Activated CD8-positive, alpha-beta memory T cell treated with anti-CD3 and anti-CD28 coated beads for 36 hours (primary cell): Measurements from ENCODE around the gene MKI67. TPM values are rescaled to one million over a fixed set of nuclear protein-coding genes. Genes with fewer than 3 reads are reported as not detected.

Experiments
- CTCF ChIA-PET: fragments of 350-600 bp; sonication (Branson Sonifier 250); formaldehyde crosslinking; loops from one replicate; lab custom pipeline; 2021; ENCODE audit warnings: antibody characterized with exemption; lab: Charles Lee
- POLR2A ChIA-PET: fragments of 350-600 bp; sonication (Branson Sonifier 250); formaldehyde crosslinking; loops from one replicate; lab custom pipeline; 2021; ENCODE audit warnings: antibody characterized with exemption; lab: Charles Lee
- total RNA-seq, 2 experiments: library from RNA; stranded (reverse); gene quantifications; one replicate each; pipeline ENCODE4 v1.2.3, GENCODE V29; 2021

MKI67 gene
- total RNA-seq, 2 experiments from 2014 or later = 129 to 135 TPM

DNA sequence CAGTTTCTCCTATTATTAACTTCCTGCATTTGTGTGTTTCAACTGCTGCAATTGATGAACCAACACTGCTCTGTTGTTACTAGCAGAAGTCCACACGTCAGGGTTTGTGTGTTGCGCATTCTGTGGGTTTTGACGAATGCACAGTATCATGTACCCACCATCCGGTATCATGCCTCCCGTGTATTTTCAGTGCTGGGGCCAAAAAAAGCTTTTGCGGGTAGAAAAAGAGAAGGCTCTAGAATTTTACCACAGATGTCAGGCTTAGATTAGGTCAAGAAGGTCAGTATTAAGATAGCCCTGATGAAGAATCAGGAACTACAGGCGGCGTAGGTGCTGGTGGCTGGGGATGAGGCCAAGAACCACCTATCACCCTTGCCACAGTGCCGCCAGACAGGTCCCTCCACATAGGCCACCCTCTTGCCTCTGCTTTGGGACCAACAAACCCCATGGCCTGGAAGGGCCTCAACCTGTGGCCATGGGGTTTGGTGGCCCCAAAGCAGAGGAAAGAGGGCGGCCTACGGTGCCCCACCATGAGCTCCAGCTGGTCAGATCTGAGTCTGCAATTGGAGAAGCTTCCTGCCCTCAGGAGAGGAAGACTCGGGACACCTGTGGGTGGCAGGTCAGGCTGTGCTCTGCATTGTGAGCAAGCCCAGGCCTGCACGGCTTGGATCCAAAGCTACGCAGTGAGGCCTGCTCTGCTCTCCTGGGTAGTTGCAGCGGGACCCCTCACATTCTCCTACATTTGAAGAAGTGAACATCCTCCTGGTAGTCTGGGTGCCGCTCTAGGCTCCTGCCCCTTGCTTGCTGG is 71.9 kb downstream of the MKI67 start:
- CTCF ChIA-PET = interaction anchor here (0.6 to 1.5 kb wide), 3 partner anchors 15 to 147 kb away, joined by 3 to 6 read pairs (median 4); partner anchors contain the start of gene PTPRE
- POLR2A ChIA-PET = no interaction called here

DNA sequence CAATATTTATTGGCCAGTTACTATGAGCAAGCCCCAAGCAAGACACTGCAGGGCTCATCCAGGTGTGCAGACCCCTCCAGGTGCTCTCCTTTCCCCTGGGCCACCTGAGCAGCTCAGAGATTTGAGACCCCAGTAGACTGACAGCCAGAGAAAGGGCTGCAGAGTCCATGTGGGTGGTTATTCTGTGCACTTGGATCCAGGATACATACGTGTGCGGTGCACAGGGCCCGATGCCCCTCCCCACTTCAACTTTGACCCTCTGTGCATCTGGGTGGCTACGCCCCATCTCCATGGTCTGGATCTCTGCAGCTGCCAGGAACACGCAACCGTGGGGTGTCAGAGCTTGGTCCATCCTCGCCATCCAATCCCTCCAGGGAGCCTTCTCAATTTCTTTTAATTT is 72.9 kb downstream of the MKI67 start:
- POLR2A ChIA-PET = no interaction called here

GRCh38 chr10:128052696-128053095 is 73.5 kb downstream of the MKI67 start:
- POLR2A ChIA-PET = no interaction called here
- CTCF ChIA-PET = interaction anchor here (8.9 kb wide), 1 partner anchor 10 kb away, joined by 77 read pairs; no protein-coding TSS in a partner anchor

More for the DNA sequence above, 72.9 kb downstream of the MKI67 start:
- CTCF ChIA-PET = interaction anchor here (8.9 kb wide), 1 partner anchor 10 kb away, joined by 77 read pairs; no protein-coding TSS in a partner anchor

GRCh38 chr10:128051548-128051947 is 74.7 kb downstream of the MKI67 start:
- POLR2A ChIA-PET = no interaction called here
- CTCF ChIA-PET = interaction anchor here (1.0 to 8.9 kb wide), 3 partner anchors 11 to 18 kb away, joined by 3 to 77 read pairs (median 5); no protein-coding TSS in a partner anchor

GRCh38 chr10:128050936-128051335 is 75.3 kb downstream of the MKI67 start:
- ChIA-PET POLR2A (interaction anchor here (1.2 kb wide), 1 partner anchor 12 kb away, joined by 4 read pairs; no protein-coding TSS in a partner anchor), CTCF (interaction anchor here (0.6 to 8.9 kb wide), 4 partner anchors 10 to 18 kb away, joined by 3 to 77 read pairs (median 4); no protein-coding TSS in a partner anchor)

GRCh38 chr10:128050121-128050516 is 76.1 kb downstream of the MKI67 start:
- ChIA-PET CTCF (interaction anchor here (8.9 kb wide), 1 partner anchor 13 kb away, joined by 77 read pairs; no protein-coding TSS in a partner anchor), POLR2A (interaction anchor here (1.2 kb wide), 1 partner anchor 12 kb away, joined by 4 read pairs; no protein-coding TSS in a partner anchor)

GRCh38 chr10:128049226-128050120 is 76.8 kb downstream of the MKI67 start:
- CTCF ChIA-PET = interaction anchor here (0.7 to 8.9 kb wide), 7 partner anchors 14 to 142 kb away, joined by 3 to 77 read pairs (median 8); partner anchors contain the start of gene PTPRE
- POLR2A ChIA-PET = interaction anchor here (1.6 to 3.4 kb wide), 4 partner anchors 9 to 132 kb away, joined by 4 to 79 read pairs (median 5); no protein-coding TSS in a partner anchor

- ChIA-PET CTCF (interaction anchor here (0.7 to 8.9 kb wide), 8 partner anchors 10 to 142 kb away, joined by 3 to 77 read pairs (median 8); partner anchors contain the start of gene PTPRE), POLR2A (interaction anchor here (1.6 to 3.4 kb wide), 4 partner anchors 10 to 132 kb away, joined by 4 to 79 read pairs (median 5); no protein-coding TSS in a partner anchor)
Observed at GRCh38 chr10:128048819-128049210, 77.4 kb downstream of the MKI67 start.

DNA sequence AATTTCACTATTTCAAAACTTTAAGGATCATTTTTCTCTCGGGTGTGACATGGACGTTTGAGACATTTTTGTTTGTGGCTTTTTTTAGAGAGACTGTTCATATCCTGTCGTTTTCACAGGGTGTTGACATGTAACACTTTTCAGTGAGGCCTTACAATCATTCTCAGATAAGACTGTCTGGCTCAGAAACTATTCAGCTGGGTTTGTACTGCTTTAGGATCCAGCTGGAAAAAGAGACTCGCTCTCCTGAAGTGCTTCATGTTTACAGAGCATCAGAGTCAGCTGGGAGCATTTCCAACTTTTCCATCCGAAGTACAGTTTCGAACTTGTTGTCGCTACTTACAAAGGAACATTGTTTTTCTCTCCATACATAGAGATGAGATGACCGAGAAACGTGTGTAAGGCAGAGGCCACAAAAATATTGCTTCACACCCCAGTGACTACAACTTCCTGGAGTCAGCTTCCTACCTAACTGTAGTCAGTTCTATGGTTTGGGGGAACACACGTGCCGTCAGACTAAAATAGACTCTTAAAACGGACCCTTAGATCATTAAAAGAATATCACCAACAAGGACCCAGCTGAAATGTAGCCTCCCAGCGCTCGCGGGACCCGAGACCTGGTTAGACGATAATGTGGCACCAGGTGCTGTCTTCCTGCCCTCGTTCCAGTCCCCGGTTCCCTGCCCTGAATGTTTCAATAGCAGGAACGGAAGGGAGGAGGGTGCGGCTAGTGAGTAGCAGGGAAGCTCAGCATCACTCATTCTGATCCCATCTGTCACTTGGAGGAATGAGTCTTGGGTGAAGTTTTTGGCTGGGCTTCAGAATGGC is 78.0 kb downstream of the MKI67 start:
- ChIA-PET CTCF (interaction anchor here (0.7 to 8.9 kb wide), 10 partner anchors 11 to 161 kb away, joined by 3 to 77 read pairs (median 6); partner anchors contain the start of gene PTPRE), POLR2A (interaction anchor here (0.6 to 3.4 kb wide), 10 partner anchors 9 to 133 kb away, joined by 3 to 79 read pairs (median 4); partner anchors contain the start of gene MKI67)

GRCh38 chr10:128047351-128047750 is 78.9 kb downstream of the MKI67 start:
- CTCF ChIA-PET = interaction anchor here (1.6 to 8.9 kb wide), 6 partner anchors 12 to 140 kb away, joined by 4 to 77 read pairs (median 16); partner anchors contain the start of gene PTPRE
- POLR2A ChIA-PET = interaction anchor here (0.5 to 3.4 kb wide), 8 partner anchors 10 to 79 kb away, joined by 3 to 79 read pairs (median 4); partner anchors contain the start of gene MKI67

GRCh38 chr10:128046953-128047290 is 79.3 kb downstream of the MKI67 start:
- ChIA-PET CTCF (interaction anchor here (0.8 to 8.9 kb wide), 7 partner anchors 11 to 140 kb away, joined by 3 to 77 read pairs (median 9); partner anchors contain the start of gene PTPRE), POLR2A (interaction anchor here (0.5 to 3.4 kb wide), 5 partner anchors 11 to 35 kb away, joined by 3 to 79 read pairs (median 4); no protein-coding TSS in a partner anchor)

Other genes starting within 250 kb of the MKI67 start
- gene CLRN3, start 233.5 kb downstream of the MKI67 start, total RNA-seq = not detected
- gene PTPRE, start 219.3 kb downstream of the MKI67 start, total RNA-seq = 10 to 100 TPM; 33.3 to 38.3 TPM